GM12878 (cell line): Measurements from ENCODE around the gene MCAT. TPM values are rescaled to one million over a fixed set of nuclear protein-coding genes. Genes with fewer than 3 reads are reported as not detected.

Experiments used
- ASH2L ChIP-seq: fragments of 300-600, 200-600 bp; sonication (generic); IDR thresholded peaks from 2 replicates; pipeline ENCODE4 v1.6.1; 2017; ENCODE audit warnings: low read depth, mild to moderate bottlenecking, borderline replicate concordance
- ATF7 ChIP-seq: fragments of 450-650 bp; IDR thresholded peaks from 2 replicates; pipeline ENCODE4 v1.6.1; 2016; ENCODE audit warnings: low read depth, mild to moderate bottlenecking
- BCL11A ChIP-seq: IDR thresholded peaks from 2 replicates; pipeline ENCODE4 v1.6.1; 2011; ENCODE audit warnings: low read depth, low read length
- BHLHE40 ChIP-seq, 2 experiments: fragments of 450-650 bp in 1 of 2; IDR thresholded peaks; 2 replicates each; pipeline ENCODE4 v1.6.1; 2011 to 2017; ENCODE audit warnings: low read depth in 2 of 2, borderline replicate concordance in 1 of 2, improper control_type of control experiment in 1 of 2, low read length in 1 of 2, mild to moderate bottlenecking in 1 of 2
- CBFB ChIP-seq: IDR thresholded peaks from 2 replicates; pipeline ENCODE4 v1.6.1; 2016; ENCODE audit warnings: antibody characterized with exemption, low read depth
- CBX3 ChIP-seq: fragments of 200-600 bp; sonication (generic); IDR thresholded peaks from 2 replicates; pipeline ENCODE4 v1.6.1; 2016; ENCODE audit warnings: low read depth, borderline replicate concordance
- CHD1 ChIP-seq: IDR thresholded peaks from 2 replicates; pipeline ENCODE4 v1.6.1; 2012; ENCODE audit warnings: low read depth, low read length, improper control_type of control experiment
- CHD2 ChIP-seq: IDR thresholded peaks from 2 replicates; pipeline ENCODE4 v1.6.1; 2011; ENCODE audit warnings: low read depth, low read length, improper control_type of control experiment, borderline replicate concordance
- CREM ChIP-seq: IDR thresholded peaks from 2 replicates; pipeline ENCODE4 v1.6.1; 2014; ENCODE audit warnings: antibody characterized with exemption, low read depth
- EGR1 ChIP-seq, 2 experiments: IDR thresholded peaks; 1 replicate in 1 of 2; 2 replicates in 1 of 2; pipeline ENCODE4 v1.6.1; 2011 to 2012; ENCODE audit warnings: low read depth in 2 of 2, low read length in 2 of 2, borderline replicate concordance in 1 of 2, mild to moderate bottlenecking in 1 of 2, moderate library complexity in 1 of 2
- FOXK2 ChIP-seq: fragments of 450-650 bp; IDR thresholded peaks from 2 replicates; pipeline ENCODE4 v1.6.1; 2017; ENCODE audit warnings: mild to moderate bottlenecking, moderate library complexity
- HDGF ChIP-seq: fragments of 450-650 bp; IDR thresholded peaks from 2 replicates; pipeline ENCODE4 v1.6.1; 2016; ENCODE audit warnings: antibody characterized with exemption
- JUND ChIP-seq: IDR thresholded peaks from 2 replicates; pipeline ENCODE4 v1.6.1; 2012; ENCODE audit warnings: low read depth, mild to moderate bottlenecking, low read length, improper control_type of control experiment, moderate library complexity
- LARP7 ChIP-seq: fragments of 450-650 bp; IDR thresholded peaks from 2 replicates; pipeline ENCODE4 v1.6.1; 2017; ENCODE audit warnings: mild to moderate bottlenecking
- MTA2 ChIP-seq: fragments of 450-650 bp; IDR thresholded peaks from 2 replicates; pipeline ENCODE4 v1.6.1; 2016; ENCODE audit warnings: low read depth, mild to moderate bottlenecking, moderate library complexity
- NR2C2 ChIP-seq: IDR thresholded peaks from 2 replicates; pipeline ENCODE4 v1.6.1; 2011; ENCODE audit warnings: borderline replicate concordance, low read depth; ENCODE audit not compliant: control insufficient read depth, insufficient read length
- POLR2A ChIP-seq: IDR thresholded peaks from 2 replicates; pipeline ENCODE4 v1.6.1; 2011; ENCODE audit warnings: low read depth, mild to moderate bottlenecking, low read length
- RUNX3 ChIP-seq: IDR thresholded peaks from 2 replicates; pipeline ENCODE4 v1.6.1; 2012; ENCODE audit warnings: low read length, inconsistent platforms
- SRF ChIP-seq, 2 experiments: IDR thresholded peaks; 2 replicates each; pipeline ENCODE4 v1.6.1; 2011; ENCODE audit warnings: low read depth in 2 of 2, low read length in 2 of 2, mild to moderate bottlenecking in 1 of 2, moderate library complexity in 1 of 2
- ZBTB40 ChIP-seq: fragments of 450-650 bp; IDR thresholded peaks from 2 replicates; pipeline ENCODE4 v1.6.1; 2016; ENCODE audit warnings: mild to moderate bottlenecking, moderate library complexity, borderline replicate concordance
- ZNF207 ChIP-seq: fragments of 450-650 bp; IDR thresholded peaks from 2 replicates; pipeline ENCODE4 v1.6.1; 2014; ENCODE audit warnings: antibody characterized with exemption, mild to moderate bottlenecking, borderline replicate concordance
- ZNF217 ChIP-seq: fragments of 450-650 bp; IDR thresholded peaks from 2 replicates; pipeline ENCODE4 v1.6.1; 2017; ENCODE audit warnings: antibody characterized with exemption, mild to moderate bottlenecking
- ZNF24 ChIP-seq: fragments of 450-650 bp; IDR thresholded peaks from 2 replicates; pipeline ENCODE4 v1.6.1; 2017; ENCODE audit warnings: antibody characterized with exemption, mild to moderate bottlenecking
- ZNF384 ChIP-seq: IDR thresholded peaks from 2 replicates; pipeline ENCODE4 v1.6.1; 2012; ENCODE audit warnings: low read depth, mild to moderate bottlenecking, low read length, improper control_type of control experiment, borderline replicate concordance
- polyA plus RNA-seq, 11 experiments: library from polyadenylated mRNA; depleted of rRNA in 4 of 11; unstranded in 6 of 11; stranded (reverse) in 5 of 11; fragments of >200 nt; fragmentation: Nextera tagmentation in 4 of 11; fragmentation: Illumina TruSeq in 1 of 11; extraction: Ambion mirVana in 4 of 11; extraction: Trizol in 1 of 11; gene quantifications; 1 replicate in 1 of 11; 2 replicates in 10 of 11; pipeline versions ENCODE4 v1.2.1 to v1.2.3, GENCODE V29; 2011 to 2016; ENCODE audit warnings: inconsistent platforms in 2 of 11, missing spikeins in 2 of 11, low read depth in 1 of 11
- total RNA-seq, 4 experiments: library from RNA; depleted of rRNA in 3 of 4; stranded (reverse); fragments of >200 nt in 3 of 4; fragmentation: Illumina TruSeq in 1 of 4; extraction: Trizol in 1 of 4; gene quantifications; 2 replicates each; pipeline versions ENCODE4 v1.2.1 to v1.2.3, GENCODE V29; 2013 to 2021
- TF ChIP-seq, protein P1 (sequence below): fragments of 450-650 bp; IDR thresholded peaks from 2 replicates; pipeline ENCODE4 v1.6.1; 2017; ENCODE audit warnings: borderline replicate concordance
- TF ChIP-seq, protein P2 (sequence below): fragments of 450-650 bp; IDR thresholded peaks from 2 replicates; pipeline ENCODE4 v1.6.1; 2016; ENCODE audit warnings: mild to moderate bottlenecking

Gene MCAT
- total and polyA plus RNA-seq, 10 of the 15 experiments (the other 5 are each of a cell fraction or from before 2014, with no cell fraction given), result 3.6 to 29.1 (median 19.3) TPM

- TF ChIP-seq FOXK2 (no peak), BCL11A (no peak), EGR1 (IDR thresholded peaks at IDR 0.05; ENCODE audit: borderline replicate concordance in 1 of 2, low read depth in 2 of 2, low read length in 2 of 2) (peak in 1 of 2 experiments; percentile 63; a peak in 1 of 3 replicates), ZBTB40 (no peak), MTA2 (no peak), LARP7 (peak; percentile 20; the same call in 1 of the 2 replicates), ATF7 (no peak), JUND (no peak), CBFB (no peak), ZNF24 (no peak), BHLHE40 (IDR thresholded peaks at IDR 0.05; ENCODE audit: borderline replicate concordance in 1 of 2, low read depth in 2 of 2, low read length in 1 of 2) (peak; percentile 48 to 74; a peak in 2 of 4 replicates), SRF (IDR thresholded peaks at IDR 0.05; ENCODE audit: low read depth in 2 of 2, low read length in 2 of 2) (0 out of 4 replicates have a peak, but pooled peaks of 1 of the 2 experiments have one; percentile 44), POLR2A (peak; percentile 8; the same call in 1 of the 2 replicates), CHD1 (no peak), NR2C2 (no peak), ZNF217 (no peak), ZNF384 (no peak), RUNX3 (no peak), ASH2L (no peak), HDGF (no peak), ZNF207 (no peak), CREM (no peak), CHD2 (no peak), CBX3 (no peak)
- TF ChIP-seq, protein P1, sequence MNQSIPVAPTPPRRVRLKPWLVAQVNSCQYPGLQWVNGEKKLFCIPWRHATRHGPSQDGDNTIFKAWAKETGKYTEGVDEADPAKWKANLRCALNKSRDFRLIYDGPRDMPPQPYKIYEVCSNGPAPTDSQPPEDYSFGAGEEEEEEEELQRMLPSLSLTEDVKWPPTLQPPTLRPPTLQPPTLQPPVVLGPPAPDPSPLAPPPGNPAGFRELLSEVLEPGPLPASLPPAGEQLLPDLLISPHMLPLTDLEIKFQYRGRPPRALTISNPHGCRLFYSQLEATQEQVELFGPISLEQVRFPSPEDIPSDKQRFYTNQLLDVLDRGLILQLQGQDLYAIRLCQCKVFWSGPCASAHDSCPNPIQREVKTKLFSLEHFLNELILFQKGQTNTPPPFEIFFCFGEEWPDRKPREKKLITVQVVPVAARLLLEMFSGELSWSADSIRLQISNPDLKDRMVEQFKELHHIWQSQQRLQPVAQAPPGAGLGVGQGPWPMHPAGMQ, result no peak
- TF ChIP-seq, protein P2, sequence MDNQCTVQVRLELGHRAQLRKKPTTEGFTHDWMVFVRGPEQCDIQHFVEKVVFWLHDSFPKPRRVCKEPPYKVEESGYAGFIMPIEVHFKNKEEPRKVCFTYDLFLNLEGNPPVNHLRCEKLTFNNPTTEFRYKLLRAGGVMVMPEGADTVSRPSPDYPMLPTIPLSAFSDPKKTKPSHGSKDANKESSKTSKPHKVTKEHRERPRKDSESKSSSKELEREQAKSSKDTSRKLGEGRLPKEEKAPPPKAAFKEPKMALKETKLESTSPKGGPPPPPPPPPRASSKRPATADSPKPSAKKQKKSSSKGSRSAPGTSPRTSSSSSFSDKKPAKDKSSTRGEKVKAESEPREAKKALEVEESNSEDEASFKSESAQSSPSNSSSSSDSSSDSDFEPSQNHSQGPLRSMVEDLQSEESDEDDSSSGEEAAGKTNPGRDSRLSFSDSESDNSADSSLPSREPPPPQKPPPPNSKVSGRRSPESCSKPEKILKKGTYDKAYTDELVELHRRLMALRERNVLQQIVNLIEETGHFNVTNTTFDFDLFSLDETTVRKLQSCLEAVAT, result no peak
Observed at GRCh38 chr22:43110927-43111623, 32.1 kb downstream of the MCAT start (continued).
